Measurements from ENCODE around the gene HAP1. TPM values are rescaled to one million over a fixed set of nuclear protein-coding genes. Genes with fewer than 3 reads are reported as not detected.
"Not testable (repeated sequence)": the region's sequence is repeated elsewhere in the genome, so short reads cannot be mapped to it uniquely, and the experiment has no call there.

Gene HAP1
- total RNA-seq, 1 donor from 2014 or later = 0.58 TPM

- intact Hi-C loops (cut with DNase I) = no loop called here
- no peak for ATAC-seq
- Histone ChIP-seq H3K4me1 (no peaks in the 10 kb centered on the region), H3K4me3 (no peak overlapping the region), H3K36me3 (no peaks in the 10 kb centered on the region), H3K9me3 (no peaks in the 10 kb centered on the region), H3K27ac (no peak overlapping the region), H3K27me3 (no peaks in the 10 kb centered on the region)
- TF ChIP-seq, protein P1, sequence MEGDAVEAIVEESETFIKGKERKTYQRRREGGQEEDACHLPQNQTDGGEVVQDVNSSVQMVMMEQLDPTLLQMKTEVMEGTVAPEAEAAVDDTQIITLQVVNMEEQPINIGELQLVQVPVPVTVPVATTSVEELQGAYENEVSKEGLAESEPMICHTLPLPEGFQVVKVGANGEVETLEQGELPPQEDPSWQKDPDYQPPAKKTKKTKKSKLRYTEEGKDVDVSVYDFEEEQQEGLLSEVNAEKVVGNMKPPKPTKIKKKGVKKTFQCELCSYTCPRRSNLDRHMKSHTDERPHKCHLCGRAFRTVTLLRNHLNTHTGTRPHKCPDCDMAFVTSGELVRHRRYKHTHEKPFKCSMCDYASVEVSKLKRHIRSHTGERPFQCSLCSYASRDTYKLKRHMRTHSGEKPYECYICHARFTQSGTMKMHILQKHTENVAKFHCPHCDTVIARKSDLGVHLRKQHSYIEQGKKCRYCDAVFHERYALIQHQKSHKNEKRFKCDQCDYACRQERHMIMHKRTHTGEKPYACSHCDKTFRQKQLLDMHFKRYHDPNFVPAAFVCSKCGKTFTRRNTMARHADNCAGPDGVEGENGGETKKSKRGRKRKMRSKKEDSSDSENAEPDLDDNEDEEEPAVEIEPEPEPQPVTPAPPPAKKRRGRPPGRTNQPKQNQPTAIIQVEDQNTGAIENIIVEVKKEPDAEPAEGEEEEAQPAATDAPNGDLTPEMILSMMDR (IDR thresholded peaks at IDR 0.05) = no peak
- no peak for DNase-seq
Measured at GRCh38 chr17:41707803-41708669, 26.4 kb downstream of the HAP1 start.

DNA sequence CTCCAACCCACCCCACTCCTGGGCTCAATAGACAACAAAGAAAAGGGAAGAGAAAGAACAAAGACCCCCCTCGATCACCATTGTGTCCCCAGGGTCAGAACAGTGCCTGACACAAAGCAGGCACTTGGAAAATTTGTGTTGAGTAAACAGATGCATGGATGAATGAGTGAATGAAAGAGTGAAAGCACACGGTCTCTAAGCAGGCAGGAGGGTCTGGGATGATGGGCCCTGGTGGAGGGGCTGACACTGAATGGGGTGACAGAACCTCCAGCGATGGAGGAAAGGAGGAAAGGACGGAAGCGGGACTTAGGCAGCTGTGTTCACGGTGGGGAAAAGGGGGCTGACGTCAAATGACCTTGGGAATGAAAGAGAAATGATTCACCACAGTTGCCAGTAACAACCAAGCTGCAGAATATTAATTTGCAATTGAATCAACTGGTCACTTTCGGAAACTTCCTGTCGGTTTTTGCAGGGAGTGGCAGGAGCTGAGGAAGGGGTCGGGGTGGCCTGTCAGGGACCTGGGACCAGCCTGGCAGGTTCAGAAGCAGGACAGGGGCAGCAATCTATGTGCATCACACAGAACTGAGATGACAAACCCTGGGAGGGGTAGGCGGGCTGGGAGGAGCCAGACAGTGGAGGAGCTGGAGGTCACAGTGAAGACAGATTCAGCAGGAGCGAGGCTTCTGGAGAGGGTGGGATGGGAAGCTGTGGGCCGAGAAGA lies 29.0 kb downstream of the HAP1 start:
- TF ChIP-seq, protein P1 (IDR thresholded peaks at IDR 0.05) = no peak
- Histone ChIP-seq H3K36me3 (no peaks in the 10 kb centered on the region), H3K27ac (no peak overlapping the region), H3K27me3 (no peaks in the 10 kb centered on the region), H3K4me3 (no peak overlapping the region), H3K9me3 (no peaks in the 10 kb centered on the region), H3K4me1 (no peaks in the 10 kb centered on the region)
- DNase-seq (no peak), ATAC-seq (peak; percentile 10)
- intact Hi-C loops (cut with DNase I) = no loop called here

- Histone ChIP-seq H3K4me1 (no peaks in the 10 kb centered on the region), H3K36me3 (no peaks in the 10 kb centered on the region), H3K9me3 (no peaks in the 10 kb centered on the region), H3K4me3 (no peak overlapping the region), H3K27me3 (no peaks in the 10 kb centered on the region), H3K27ac (no peak overlapping the region)
- no peak for DNase-seq
- TF ChIP-seq, protein P1 (IDR thresholded peaks at IDR 0.05) = no peak
- no peak for ATAC-seq
- intact Hi-C loops (cut with DNase I) = no loop called here
Measured at GRCh38 chr17:41702712-41703111, 31.7 kb downstream of the HAP1 start.

- H3K27ac ChIP-seq; DNase-seq; intact Hi-C loops (cut with DNase I); ATAC-seq; H3K4me3 ChIP-seq; H3K4me1 ChIP-seq; H3K27me3 ChIP-seq; H3K36me3 ChIP-seq; H3K9me3 ChIP-seq: not testable (repeated sequence)
Measured at GRCh38 chr17:41700843-41701242, 33.6 kb downstream of the HAP1 start.

GRCh38 chr17:41697122-41697962 lies 37.1 kb downstream of the HAP1 start:
- Histone ChIP-seq H3K27me3 (no peaks in the 10 kb centered on the region), H3K4me3 (no peak overlapping the region), H3K36me3 (peaks cover 31% of the 10 kb centered on the region), H3K9me3 (no peaks in the 10 kb centered on the region), H3K4me1 (peaks cover 10% of the 10 kb centered on the region), H3K27ac (peak overlapping the region; percentile 45)
- peak; percentile 82 for ATAC-seq
- TF ChIP-seq, protein P1 (IDR thresholded peaks at IDR 0.05) = no peak
- intact Hi-C loops (cut with DNase I) = no loop called here
- DNase-seq = no peak

Data from upper lobe of right lung (tissue), 1 donor.